Activated CD4-positive, alpha-beta T cell treated with anti-CD3 and anti-CD28 coated beads for 4 hours (primary cell): ENCODE data around the gene TNFSF8.

ENCODE experiments used
- DNase-seq, 2 donors: peaks; one replicate each; pipeline ENCODE4 v3.0.0-alpha.2; 2020

Gene TNFSF8, protein sequence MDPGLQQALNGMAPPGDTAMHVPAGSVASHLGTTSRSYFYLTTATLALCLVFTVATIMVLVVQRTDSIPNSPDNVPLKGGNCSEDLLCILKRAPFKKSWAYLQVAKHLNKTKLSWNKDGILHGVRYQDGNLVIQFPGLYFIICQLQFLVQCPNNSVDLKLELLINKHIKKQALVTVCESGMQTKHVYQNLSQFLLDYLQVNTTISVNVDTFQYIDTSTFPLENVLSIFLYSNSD

GRCh38 chr9:114930056-114930812 is at the start of gene TNFSF8:
TSS of gene TNFSF8 (minus strand) at chr9:114930591. CDS start at chr9:114930303, 288 bp downstream.
- DNase-seq = peak; percentile 74 to 85

DNA sequence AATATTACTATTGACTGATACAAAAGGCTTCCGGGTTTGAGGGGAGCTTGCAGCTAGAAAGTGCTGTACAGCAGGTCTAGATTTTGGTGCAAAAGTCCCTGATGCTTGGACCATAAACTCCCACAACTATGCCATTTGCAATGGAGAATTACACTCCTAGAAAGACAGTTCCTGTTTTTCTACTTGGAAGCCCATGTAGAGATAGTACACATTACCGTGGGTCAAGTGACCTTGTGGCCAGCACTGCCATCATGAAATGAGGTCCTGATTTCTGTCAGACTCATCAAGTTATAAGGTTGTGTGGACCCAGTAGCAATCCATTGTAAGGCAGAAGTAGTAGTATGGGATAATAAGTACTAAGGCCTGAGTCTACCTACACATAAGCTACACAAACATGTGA is 42.8 kb upstream of the TNFSF8 start:
- DNase-seq = no peak

- DNase-seq = no peak
Observed at GRCh38 chr9:114972510-114973136, 42.2 kb upstream of the TNFSF8 start.

DNA sequence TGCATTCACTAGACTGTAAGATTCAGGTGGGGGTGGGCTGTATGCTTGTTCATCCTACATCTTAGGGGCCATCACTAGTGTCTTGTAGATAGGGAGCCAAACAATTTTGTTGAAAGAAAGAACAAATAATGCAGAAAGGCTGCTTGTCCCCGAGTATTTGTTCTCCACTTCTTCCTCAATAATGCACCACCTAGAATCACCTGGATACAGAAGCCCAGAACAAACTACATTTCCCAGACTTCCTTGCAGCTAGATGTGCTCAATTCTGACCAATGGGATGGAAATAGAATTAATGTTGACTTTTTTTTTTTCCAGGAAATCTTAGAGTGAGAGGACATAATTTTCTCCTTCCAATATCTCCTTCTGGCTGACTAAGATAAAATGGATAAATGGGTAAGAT is 38.9 kb upstream of the TNFSF8 start:
- no peak for DNase-seq

GRCh38 chr9:114968671-114969070 is 38.3 kb upstream of the TNFSF8 start:
- peak in 1 of 2 donors; percentile 12 for DNase-seq

DNA sequence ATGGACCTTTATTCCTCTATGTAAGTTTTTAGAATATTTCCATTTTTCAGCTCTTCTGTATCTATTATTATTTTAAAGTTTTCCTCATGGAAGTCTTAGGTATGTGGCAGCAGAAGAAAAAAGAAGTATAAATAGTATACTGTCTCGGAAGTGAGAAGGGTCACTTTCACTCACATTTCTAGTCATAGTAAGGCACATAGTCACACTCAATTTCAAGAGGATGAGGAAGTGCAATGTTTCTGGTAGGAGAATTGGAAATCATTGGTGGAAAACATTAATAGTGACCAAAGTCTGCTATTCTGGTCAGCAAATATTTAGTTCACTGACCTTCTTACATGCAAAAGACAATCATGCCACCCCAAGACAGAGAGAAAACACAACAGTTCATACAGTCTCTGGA is 35.2 kb upstream of the TNFSF8 start:
- no peak for DNase-seq

DNA sequence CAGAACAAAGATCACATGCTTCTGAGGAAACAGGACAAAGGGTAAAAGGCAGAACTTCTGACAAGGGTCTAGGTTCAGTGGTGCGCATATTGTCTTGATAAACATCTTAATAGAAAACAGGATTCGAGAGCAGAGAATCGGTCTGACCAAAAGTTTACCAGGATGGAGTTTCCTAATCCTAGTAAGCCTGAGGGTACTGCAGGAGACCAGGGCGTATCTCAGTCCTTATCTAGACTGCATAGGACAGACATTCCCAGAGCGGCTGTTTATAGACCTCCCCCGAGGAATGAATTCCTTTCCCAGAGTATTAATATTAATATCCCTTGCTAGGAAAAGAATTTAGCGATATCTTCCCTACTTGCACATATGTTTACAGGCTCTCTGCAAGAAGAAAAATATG is 32.4 kb upstream of the TNFSF8 start:
- DNase-seq = no peak

- DNase-seq = no peak
Observed at GRCh38 chr9:114960276-114960675, 29.9 kb upstream of the TNFSF8 start.

DNA sequence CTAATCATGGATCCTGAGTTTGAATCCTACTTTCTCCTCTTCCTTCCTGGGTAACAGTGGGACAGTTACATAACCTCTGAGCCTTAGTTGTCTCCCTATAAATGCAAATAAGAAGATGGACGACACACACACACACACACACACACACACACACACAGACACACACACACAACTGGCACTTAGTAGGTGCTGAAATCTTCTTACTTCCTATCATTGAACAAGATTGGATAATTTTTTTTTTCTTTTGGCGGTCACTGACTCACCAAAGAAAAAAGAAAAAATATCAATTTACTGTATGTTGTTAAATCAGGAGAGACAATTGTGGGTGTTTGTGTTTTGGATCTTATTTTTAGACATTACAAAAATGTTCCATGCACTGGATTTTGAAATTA is 28.4 kb upstream of the TNFSF8 start:
- DNase-seq = peak in 1 of 2 donors; percentile 9

DNA sequence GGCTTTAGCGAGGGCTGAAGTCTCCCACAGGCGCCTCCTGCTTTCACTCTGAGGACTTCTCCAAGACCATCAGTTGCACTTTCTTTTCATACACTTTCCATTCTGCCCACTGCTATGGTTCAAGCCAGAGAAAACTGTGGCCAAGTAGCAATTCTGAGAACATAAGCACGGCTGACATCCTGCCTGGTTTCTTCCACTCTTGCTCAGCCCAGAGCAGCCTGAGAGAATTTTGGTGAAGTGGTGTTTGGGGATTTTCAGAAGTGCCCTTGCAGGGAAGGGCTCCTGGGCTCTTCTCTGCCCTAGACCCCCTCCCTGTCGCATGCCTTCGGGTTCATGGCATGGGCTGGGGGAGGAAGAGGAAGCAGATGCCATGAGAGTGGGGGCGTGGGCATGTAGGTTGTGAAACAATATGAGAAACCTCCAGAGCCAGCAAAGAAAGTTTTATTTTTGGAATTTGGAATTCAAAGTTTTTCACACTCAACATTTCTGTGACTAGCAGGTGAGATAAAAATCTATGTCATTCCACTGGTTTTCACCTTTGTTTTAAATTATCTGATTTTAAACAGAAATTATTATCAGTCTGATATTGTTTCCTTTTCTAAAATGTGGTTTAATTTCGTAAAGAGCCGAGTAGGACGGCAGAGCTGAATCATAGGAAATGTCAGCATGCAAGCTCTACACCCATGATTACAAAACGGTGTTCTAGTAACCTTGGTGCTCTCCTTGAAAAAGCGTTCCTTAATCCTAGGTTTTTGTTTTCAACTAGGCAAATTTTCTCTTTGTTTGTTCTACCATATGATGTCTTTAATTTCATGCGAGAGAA is 27.8 kb upstream of the TNFSF8 start:
- peak; percentile 50 to 66 for DNase-seq

DNA sequence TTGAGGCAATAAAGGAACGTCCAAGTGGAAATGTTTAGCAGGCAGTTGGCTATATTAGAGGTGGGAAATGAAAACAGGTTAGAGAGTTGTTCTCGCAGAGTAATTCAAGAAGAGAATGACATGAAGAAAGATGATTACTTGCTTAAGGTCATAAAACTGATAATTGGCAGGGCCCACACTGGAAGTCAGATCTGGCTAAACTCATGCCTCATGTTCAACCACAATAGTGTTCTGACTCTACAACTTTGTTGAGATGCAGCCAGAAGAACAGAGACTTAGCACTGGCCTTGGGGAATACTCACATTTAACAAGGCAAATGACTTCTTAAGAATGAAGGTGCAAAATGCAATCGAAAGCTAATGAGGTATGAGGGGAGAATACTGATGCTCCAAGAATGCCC is 27.2 kb upstream of the TNFSF8 start:
- DNase-seq = no peak

DNA sequence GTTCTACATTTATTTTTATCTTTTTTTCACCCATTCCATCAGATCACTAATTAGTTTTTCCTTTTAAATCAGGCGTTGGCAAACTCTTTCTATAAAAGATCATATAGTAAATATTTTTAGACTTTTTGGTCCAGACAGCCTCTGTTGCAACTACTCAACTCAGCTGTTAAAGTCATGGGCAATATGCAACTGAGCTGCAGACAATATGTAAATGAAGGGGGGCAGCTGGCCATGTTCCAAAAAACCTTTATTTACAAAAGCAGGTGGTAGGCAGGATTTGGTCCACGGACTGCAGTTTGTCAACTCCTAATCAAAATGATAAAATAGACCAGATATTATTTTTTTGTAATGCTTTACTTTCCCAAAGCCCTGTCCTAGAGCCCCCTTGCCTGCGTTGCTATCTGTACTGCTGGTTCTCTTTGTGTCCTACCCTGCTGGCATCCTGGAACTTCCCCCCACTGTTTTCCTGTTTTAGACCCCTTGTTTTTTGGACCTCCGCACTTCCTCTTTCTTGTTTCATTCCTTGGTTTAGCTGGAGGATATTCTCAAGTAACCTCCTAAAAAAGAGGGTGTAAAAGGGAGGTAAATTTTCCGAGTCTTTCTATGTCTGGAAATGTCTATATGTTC is 24.7 kb upstream of the TNFSF8 start:
- no peak for DNase-seq

DNA sequence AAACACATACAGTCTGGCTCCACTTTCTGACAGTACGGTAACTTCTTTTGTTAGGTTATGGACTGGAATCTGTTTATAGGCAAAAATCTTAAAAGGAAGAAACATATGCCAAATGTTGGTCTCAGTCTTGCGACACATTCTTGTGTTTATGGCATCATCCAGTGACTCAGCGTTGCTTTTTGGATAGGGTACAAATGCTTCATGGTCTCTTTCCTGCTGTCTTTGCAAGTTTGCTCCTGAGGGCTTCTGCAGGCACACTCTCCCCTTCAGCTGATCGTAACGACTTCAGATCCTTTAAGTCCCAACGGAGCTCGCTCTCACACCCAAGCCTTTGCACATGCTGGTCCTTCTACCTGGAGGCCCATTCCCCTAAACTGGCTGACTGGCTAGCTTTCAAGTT is 23.6 kb upstream of the TNFSF8 start:
- no peak for DNase-seq

DNA sequence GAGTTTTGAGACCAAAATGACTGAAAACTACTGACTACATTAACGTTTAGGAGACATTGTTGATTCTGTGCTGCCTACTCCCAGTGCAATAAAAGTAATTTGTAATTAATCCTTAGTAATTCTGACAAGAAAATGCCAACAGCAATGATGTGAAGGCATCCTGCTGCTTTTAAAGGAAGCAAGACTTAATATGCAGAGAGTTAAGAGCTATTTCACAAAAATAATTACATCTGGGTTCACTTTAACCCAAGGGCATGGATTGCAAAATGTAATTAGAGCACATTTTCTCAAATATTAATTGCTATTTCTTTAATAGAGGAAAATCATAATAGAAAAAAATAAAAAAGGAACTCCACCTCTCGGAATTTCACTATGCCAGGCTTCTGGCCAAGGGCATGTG is 22.7 kb upstream of the TNFSF8 start:
- no peak for DNase-seq

GRCh38 chr9:114950761-114951160 is 20.4 kb upstream of the TNFSF8 start:
- DNase-seq = no peak

- DNase-seq = no peak
Observed at GRCh38 chr9:114947058-114947457, 16.7 kb upstream of the TNFSF8 start.

GRCh38 chr9:114945616-114946412 is 15.4 kb upstream of the TNFSF8 start:
- no peak for DNase-seq

GRCh38 chr9:114941376-114941775 is 11.0 kb upstream of the TNFSF8 start:
- DNase-seq = no peak

DNA sequence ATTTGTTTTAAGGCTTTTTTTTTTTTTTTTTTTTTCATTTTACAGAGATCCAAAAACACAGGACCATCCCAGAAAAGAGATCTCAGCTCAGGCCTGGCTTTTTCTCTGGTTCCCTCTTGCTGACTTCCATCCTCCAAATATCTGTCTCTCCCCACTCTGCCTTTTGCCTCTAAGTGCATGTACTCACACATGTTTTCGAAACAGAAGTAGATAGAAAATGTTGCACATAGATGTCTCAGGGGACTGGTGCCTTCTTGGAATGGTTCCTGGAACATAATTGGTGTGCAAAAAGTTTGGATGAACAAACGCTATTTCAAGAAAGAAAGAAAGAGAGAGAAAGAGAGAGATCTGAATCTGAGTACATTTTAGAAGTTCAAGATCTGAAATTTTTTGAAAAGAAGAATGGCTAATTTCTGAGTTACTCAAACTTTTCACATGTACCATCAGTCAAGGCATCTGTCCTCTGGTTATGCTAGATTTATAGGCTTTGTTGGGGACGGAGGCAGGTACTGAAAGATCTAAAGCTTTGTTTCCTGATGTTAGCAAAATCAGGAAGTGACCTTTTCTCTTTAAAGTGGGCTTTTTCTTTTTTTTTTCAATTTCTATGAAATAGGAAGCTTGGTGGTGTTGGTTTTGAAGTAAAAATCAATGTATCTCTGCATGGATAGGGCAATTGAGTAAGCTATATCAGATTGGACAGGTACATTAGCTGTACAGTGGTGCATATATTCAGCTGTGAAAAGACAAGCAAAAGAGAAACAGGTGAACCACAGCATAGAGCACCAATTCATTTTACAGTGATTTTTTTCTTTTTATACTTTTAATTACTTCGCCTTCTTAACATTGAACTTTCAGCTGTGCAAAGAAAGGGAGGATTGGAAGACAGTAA is 8.5 kb upstream of the TNFSF8 start:
- no peak for DNase-seq

- no peak for DNase-seq
Observed at GRCh38 chr9:114937516-114937915, 7.1 kb upstream of the TNFSF8 start.

DNA sequence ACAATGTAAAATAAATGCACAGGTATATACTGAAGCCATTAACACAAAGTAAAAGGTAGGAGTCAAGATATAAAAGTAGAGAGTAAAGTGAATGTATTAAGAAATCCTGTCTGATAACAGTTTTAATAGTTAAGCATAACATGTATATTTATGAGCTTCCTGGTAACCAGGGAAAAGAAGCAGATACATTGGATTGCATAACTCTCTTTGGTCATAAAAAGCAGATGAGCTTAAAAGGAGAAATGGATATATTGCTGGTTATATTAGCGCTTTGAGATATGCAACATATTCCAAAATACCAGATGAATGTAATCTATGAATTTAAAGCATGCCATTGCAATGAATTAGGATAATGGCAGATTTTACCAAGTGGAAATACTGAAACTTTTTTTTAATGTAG is 6.2 kb upstream of the TNFSF8 start:
- no peak for DNase-seq
